Measurements from ENCODE around the gene ADAMTSL4. TPM values are rescaled to one million over a fixed set of nuclear protein-coding genes. Genes with fewer than 3 reads are reported as not detected.

The ADAMTSL4 gene
- total RNA-seq, 2 donors from 2014 or later: 3.7 to 9.7 TPM

GRCh38 chr1:150553392-150554085 is 4.3 kb downstream of the ADAMTSL4 start:
- intact Hi-C loops (cut with DNase I): loop anchor here (5.0 to 10.0 kb wide), 2 partner anchors 86 to 189 kb away; partner anchors contain the start of gene RPRD2
- H3K4me3 ChIP-seq: no peak overlapping the region
- no peak for DNase-seq (ENCODE audit: low spot score)

GRCh38 chr1:150554086-150554452 is 4.9 kb downstream of the ADAMTSL4 start:
- TF ChIP-seq CTCF (IDR thresholded peaks at IDR 0.05) (no peak), POLR2AphosphoS5 (IDR thresholded peaks at IDR 0.05) (no peak), POLR2A (IDR thresholded peaks at IDR 0.05) (no peak)
- WGBS: 86% methylated on average over 8 of the region's 8 CpGs
- no peaks in the 10 kb centered on the region for H3K9me3 ChIP-seq
- H3K36me3 ChIP-seq: no peaks in the 10 kb centered on the region
- no peaks in the 10 kb centered on the region for H3K4me1 ChIP-seq (replicated peaks)
- H3K27ac ChIP-seq: no peak overlapping the region
- intact Hi-C loops (cut with DNase I): loop anchor here (5.0 to 10.0 kb wide), 2 partner anchors 87 to 189 kb away; partner anchors contain the start of gene RPRD2
- DNase-seq (ENCODE audit: low spot score): no peak
- no peaks in the 10 kb centered on the region for H3K27me3 ChIP-seq (replicated peaks; ENCODE audit: insufficient read depth)
- H3K4me3 ChIP-seq: no peak overlapping the region

More at GRCh38 chr1:150553392-150554085, 4.3 kb downstream of the ADAMTSL4 start:
- H3K9me3 ChIP-seq: no peaks in the 10 kb centered on the region
- TF ChIP-seq POLR2A (IDR thresholded peaks at IDR 0.05) (no peak), POLR2AphosphoS5 (IDR thresholded peaks at IDR 0.05) (no peak), CTCF (IDR thresholded peaks at IDR 0.05) (no peak)
- H3K36me3 ChIP-seq: no peaks in the 10 kb centered on the region
- H3K4me1 ChIP-seq (replicated peaks): no peaks in the 10 kb centered on the region
- peak overlapping the region in 1 of 2 donors; percentile 23 for H3K27ac ChIP-seq
- 87% methylated on average over 23 of the region's 23 CpGs for whole genome bisulfite sequencing
- H3K27me3 ChIP-seq (replicated peaks; ENCODE audit: insufficient read depth): no peaks in the 10 kb centered on the region

- Histone ChIP-seq H3K4me1 (replicated peaks) (peaks cover 5% of the 10 kb centered on the region), H3K36me3 (no peaks in the 10 kb centered on the region), H3K27me3 (replicated peaks; ENCODE audit: insufficient read depth) (no peaks in the 10 kb centered on the region), H3K27ac (no peak overlapping the region), H3K9me3 (no peaks in the 10 kb centered on the region), H3K4me3 (no peak overlapping the region)
- WGBS: 90% methylated on average over 19 of the region's 19 CpGs
- DNase-seq (ENCODE audit: low spot score): no peak
- intact Hi-C loops (cut with DNase I): loop anchor here (10.0 kb wide), 1 partner anchor 191 kb away; the partner anchor contains the start of gene RPRD2
- TF ChIP-seq CTCF (IDR thresholded peaks at IDR 0.05) (no peak), POLR2A (IDR thresholded peaks at IDR 0.05) (no peak), POLR2AphosphoS5 (IDR thresholded peaks at IDR 0.05) (no peak)
Measured at GRCh38 chr1:150555198-150555970, 6.2 kb downstream of the ADAMTSL4 start.

- no peak overlapping the region for H3K27ac ChIP-seq
- no peaks in the 10 kb centered on the region for H3K9me3 ChIP-seq
- H3K27me3 ChIP-seq (replicated peaks; ENCODE audit: insufficient read depth): no peaks in the 10 kb centered on the region
- peaks cover 7% of the 10 kb centered on the region for H3K4me1 ChIP-seq (replicated peaks)
- H3K4me3 ChIP-seq: no peak overlapping the region
- WGBS: 76% methylated on average over 26 of the region's 26 CpGs
- DNase-seq (ENCODE audit: low spot score): no peak
- TF ChIP-seq POLR2AphosphoS5 (IDR thresholded peaks at IDR 0.05): no peak
- TF ChIP-seq POLR2A (IDR thresholded peaks at IDR 0.05): no peak
- no peak for TF ChIP-seq CTCF (IDR thresholded peaks at IDR 0.05)
- no peaks in the 10 kb centered on the region for H3K36me3 ChIP-seq
- intact Hi-C loops (cut with DNase I): loop anchor here (10.0 kb wide), 1 partner anchor 191 kb away; the partner anchor contains the start of gene RPRD2
Measured at GRCh38 chr1:150555971-150556865, 7.0 kb downstream of the ADAMTSL4 start.
